ENCODE data around the gene MCMBP. TPM values are rescaled to one million over a fixed set of nuclear protein-coding genes. Genes with fewer than 3 reads are reported as not detected.

MCMBP gene
- polyA plus RNA-seq, 1 of the 3 experiments (the other 2 are of a cell fraction): 33.1 TPM

GRCh38 chr10:119849944-119850343 is 22.7 kb downstream of the MCMBP start:
- no peak for DNase-seq
- peaks cover 40% of the 10 kb centered on the region; the same call in 1 of the 2 replicates for H3K79me2 ChIP-seq (ENCODE audit: insufficient read depth)
- WGBS (ENCODE audit: low lambda C conversion rate): 88% methylated on average over 3 of the region's 3 CpGs
- H3K4me2 ChIP-seq: peak overlapping the region; percentile 26
- H3K4me3 ChIP-seq (ENCODE audit: low read depth in 2 of 2, low read length in 1 of 2): no peak overlapping the region
- POLR2A ChIA-PET: interaction anchor here (0.7 kb wide), 1 partner anchor 64 kb away, joined by 5 read pairs; no protein-coding TSS in a partner anchor
- H3F3A ChIP-seq (replicated peaks; ENCODE audit: insufficient read depth): peaks cover 9% of the 10 kb centered on the region
- no peaks in the 10 kb centered on the region for H3K27me3 ChIP-seq (ENCODE audit: insufficient read depth)
- no peak overlapping the region; the same call in 1 of the 2 replicates for H3K9ac ChIP-seq
- peak overlapping the region; percentile 47 to 53; a peak in 3 of 4 replicates for H3K27ac ChIP-seq (ENCODE audit: low read depth in 2 of 2, low read length in 1 of 2)
- CTCF ChIA-PET: interaction anchor here (0.6 to 2.9 kb wide), 4 partner anchors 10 to 242 kb away, joined by 3 to 19 read pairs (median 4); no protein-coding TSS in a partner anchor
- no peaks in the 10 kb centered on the region for H3K9me2 ChIP-seq
- no peaks in the 10 kb centered on the region for H3K9me3 ChIP-seq
- TF ChIP-seq TAF1 (IDR thresholded peaks at IDR 0.05; ENCODE audit: borderline replicate concordance, low read depth, low read length) (no peak), POLR2AphosphoS5 (IDR thresholded peaks at IDR 0.05; ENCODE audit: low read depth, low read length) (no peak), YY1 (IDR thresholded peaks at IDR 0.05; ENCODE audit: low read depth) (no peak), IRF3 (IDR thresholded peaks at IDR 0.05; ENCODE audit: low read depth, low read length) (no peak), SIN3A (IDR thresholded peaks at IDR 0.05; ENCODE audit: borderline replicate concordance, low read depth, low read length) (no peak), NFIC (IDR thresholded peaks at IDR 0.05; ENCODE audit: borderline replicate concordance) (no peak), FOXJ3 (CRISPR knock-in tag; IDR thresholded peaks at IDR 0.05) (no peak), CHD2 (IDR thresholded peaks at IDR 0.05; ENCODE audit: low read length, partially characterized antibody) (no peak), RAD21 (IDR thresholded peaks at IDR 0.05; ENCODE audit: low read length) (no peak), JUND (IDR thresholded peaks at IDR 0.05) (no peak), GABPA (IDR thresholded peaks at IDR 0.05; ENCODE audit: low read depth) (no peak), ELF1 (IDR thresholded peaks at IDR 0.05) (no peak), NRF1 (IDR thresholded peaks at IDR 0.05; ENCODE audit: low read depth, low read length) (no peak), FOSL2 (IDR thresholded peaks at IDR 0.05; ENCODE audit: borderline replicate concordance, low read depth) (no peak), CTCF (IDR thresholded peaks at IDR 0.05) (no peak)
- TF ChIP-seq, protein P1, sequence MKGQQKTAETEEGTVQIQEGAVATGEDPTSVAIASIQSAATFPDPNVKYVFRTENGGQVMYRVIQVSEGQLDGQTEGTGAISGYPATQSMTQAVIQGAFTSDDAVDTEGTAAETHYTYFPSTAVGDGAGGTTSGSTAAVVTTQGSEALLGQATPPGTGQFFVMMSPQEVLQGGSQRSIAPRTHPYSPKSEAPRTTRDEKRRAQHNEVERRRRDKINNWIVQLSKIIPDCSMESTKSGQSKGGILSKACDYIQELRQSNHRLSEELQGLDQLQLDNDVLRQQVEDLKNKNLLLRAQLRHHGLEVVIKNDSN (IDR thresholded peaks at IDR 0.05; ENCODE audit: borderline replicate concordance, low read depth): no peak
- TF ChIP-seq, protein P2, sequence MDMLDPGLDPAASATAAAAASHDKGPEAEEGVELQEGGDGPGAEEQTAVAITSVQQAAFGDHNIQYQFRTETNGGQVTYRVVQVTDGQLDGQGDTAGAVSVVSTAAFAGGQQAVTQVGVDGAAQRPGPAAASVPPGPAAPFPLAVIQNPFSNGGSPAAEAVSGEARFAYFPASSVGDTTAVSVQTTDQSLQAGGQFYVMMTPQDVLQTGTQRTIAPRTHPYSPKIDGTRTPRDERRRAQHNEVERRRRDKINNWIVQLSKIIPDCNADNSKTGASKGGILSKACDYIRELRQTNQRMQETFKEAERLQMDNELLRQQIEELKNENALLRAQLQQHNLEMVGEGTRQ (IDR thresholded peaks at IDR 0.05; ENCODE audit: borderline replicate concordance, low read depth, low read length): no peak
- TF ChIP-seq, protein P3, sequence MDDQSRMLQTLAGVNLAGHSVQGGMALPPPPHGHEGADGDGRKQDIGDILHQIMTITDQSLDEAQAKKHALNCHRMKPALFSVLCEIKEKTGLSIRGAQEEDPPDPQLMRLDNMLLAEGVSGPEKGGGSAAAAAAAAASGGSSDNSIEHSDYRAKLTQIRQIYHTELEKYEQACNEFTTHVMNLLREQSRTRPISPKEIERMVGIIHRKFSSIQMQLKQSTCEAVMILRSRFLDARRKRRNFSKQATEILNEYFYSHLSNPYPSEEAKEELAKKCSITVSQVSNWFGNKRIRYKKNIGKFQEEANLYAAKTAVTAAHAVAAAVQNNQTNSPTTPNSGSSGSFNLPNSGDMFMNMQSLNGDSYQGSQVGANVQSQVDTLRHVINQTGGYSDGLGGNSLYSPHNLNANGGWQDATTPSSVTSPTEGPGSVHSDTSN (IDR thresholded peaks at IDR 0.05): no peak
- TF ChIP-seq, protein P4, sequence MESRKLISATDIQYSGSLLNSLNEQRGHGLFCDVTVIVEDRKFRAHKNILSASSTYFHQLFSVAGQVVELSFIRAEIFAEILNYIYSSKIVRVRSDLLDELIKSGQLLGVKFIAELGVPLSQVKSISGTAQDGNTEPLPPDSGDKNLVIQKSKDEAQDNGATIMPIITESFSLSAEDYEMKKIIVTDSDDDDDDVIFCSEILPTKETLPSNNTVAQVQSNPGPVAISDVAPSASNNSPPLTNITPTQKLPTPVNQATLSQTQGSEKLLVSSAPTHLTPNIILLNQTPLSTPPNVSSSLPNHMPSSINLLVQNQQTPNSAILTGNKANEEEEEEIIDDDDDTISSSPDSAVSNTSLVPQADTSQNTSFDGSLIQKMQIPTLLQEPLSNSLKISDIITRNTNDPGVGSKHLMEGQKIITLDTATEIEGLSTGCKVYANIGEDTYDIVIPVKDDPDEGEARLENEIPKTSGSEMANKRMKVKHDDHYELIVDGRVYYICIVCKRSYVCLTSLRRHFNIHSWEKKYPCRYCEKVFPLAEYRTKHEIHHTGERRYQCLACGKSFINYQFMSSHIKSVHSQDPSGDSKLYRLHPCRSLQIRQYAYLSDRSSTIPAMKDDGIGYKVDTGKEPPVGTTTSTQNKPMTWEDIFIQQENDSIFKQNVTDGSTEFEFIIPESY (IDR thresholded peaks at IDR 0.05; ENCODE audit: borderline replicate concordance, low read depth): no peak
- TF ChIP-seq, protein P5, sequence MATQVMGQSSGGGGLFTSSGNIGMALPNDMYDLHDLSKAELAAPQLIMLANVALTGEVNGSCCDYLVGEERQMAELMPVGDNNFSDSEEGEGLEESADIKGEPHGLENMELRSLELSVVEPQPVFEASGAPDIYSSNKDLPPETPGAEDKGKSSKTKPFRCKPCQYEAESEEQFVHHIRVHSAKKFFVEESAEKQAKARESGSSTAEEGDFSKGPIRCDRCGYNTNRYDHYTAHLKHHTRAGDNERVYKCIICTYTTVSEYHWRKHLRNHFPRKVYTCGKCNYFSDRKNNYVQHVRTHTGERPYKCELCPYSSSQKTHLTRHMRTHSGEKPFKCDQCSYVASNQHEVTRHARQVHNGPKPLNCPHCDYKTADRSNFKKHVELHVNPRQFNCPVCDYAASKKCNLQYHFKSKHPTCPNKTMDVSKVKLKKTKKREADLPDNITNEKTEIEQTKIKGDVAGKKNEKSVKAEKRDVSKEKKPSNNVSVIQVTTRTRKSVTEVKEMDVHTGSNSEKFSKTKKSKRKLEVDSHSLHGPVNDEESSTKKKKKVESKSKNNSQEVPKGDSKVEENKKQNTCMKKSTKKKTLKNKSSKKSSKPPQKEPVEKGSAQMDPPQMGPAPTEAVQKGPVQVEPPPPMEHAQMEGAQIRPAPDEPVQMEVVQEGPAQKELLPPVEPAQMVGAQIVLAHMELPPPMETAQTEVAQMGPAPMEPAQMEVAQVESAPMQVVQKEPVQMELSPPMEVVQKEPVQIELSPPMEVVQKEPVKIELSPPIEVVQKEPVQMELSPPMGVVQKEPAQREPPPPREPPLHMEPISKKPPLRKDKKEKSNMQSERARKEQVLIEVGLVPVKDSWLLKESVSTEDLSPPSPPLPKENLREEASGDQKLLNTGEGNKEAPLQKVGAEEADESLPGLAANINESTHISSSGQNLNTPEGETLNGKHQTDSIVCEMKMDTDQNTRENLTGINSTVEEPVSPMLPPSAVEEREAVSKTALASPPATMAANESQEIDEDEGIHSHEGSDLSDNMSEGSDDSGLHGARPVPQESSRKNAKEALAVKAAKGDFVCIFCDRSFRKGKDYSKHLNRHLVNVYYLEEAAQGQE (IDR thresholded peaks at IDR 0.05; ENCODE audit: low read depth, low read length): no peak
- peaks cover 57 to 70% of the 10 kb centered on the region in 2 experiments for H3K36me3 ChIP-seq (replicated peaks in 1 of 2; ENCODE audit: control insufficient read depth in 1 of 2, insufficient read depth in 2 of 2, low read length in 1 of 2)
- H3K4me1 ChIP-seq (ENCODE audit: control insufficient read depth in 1 of 2, insufficient read depth in 2 of 2, low read depth in 1 of 2, low read length in 1 of 2): 0 out of 4 replicates have a peak, but pooled peaks cover 0 to 18% of the 10 kb centered on the region in 2 experiments
- 0 out of 2 replicates have a peak overlapping the region, but pooled peaks have one; percentile 3 for H2AFZ ChIP-seq (ENCODE audit: low read depth)
- H4K20me1 ChIP-seq (ENCODE audit: insufficient read depth): no peaks in the 10 kb centered on the region

Data from SK-N-SH (cell line).